ENCODE results near the gene CREB1.

DNA sequence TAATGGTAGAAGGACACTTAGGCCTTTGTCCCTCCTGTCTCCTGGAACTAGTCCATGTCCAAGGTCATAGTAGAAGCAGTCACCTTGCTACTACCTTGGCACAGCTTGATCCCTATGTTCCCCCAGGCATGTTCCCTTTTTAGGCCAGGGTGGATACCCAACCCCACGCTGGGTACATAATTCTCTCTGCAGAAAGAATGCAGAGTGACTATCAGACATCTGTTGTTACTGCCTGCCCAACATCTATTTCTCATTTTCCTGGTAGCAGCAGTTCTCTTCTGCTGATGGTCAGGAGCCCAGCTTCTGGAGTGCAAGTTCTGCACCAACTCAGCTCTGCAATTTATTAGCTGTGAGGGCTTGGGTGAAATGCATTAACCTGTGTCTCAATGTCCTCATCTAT lies 99.8 kb downstream of the CREB1 start:
- TF ChIP-seq BACH1 (IDR thresholded peaks at IDR 0.05; ENCODE audit: borderline replicate concordance) = no peak
- TF ChIP-seq, protein P1, sequence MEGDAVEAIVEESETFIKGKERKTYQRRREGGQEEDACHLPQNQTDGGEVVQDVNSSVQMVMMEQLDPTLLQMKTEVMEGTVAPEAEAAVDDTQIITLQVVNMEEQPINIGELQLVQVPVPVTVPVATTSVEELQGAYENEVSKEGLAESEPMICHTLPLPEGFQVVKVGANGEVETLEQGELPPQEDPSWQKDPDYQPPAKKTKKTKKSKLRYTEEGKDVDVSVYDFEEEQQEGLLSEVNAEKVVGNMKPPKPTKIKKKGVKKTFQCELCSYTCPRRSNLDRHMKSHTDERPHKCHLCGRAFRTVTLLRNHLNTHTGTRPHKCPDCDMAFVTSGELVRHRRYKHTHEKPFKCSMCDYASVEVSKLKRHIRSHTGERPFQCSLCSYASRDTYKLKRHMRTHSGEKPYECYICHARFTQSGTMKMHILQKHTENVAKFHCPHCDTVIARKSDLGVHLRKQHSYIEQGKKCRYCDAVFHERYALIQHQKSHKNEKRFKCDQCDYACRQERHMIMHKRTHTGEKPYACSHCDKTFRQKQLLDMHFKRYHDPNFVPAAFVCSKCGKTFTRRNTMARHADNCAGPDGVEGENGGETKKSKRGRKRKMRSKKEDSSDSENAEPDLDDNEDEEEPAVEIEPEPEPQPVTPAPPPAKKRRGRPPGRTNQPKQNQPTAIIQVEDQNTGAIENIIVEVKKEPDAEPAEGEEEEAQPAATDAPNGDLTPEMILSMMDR (IDR thresholded peaks at IDR 0.05 in 2 of 3, conservative IDR thresholded peaks at IDR 0.05 in 1 of 3; ENCODE audit: control insufficient read depth in 2 of 3, extremely low read depth in 1 of 3, insufficient read depth in 1 of 3, low read depth in 3 of 3, low read length in 3 of 3) = no peak
- no peak for TF ChIP-seq HDAC2 (IDR thresholded peaks at IDR 0.05)
- no peak for TF ChIP-seq EP300 (IDR thresholded peaks at IDR 0.05; ENCODE audit: borderline replicate concordance in 1 of 2, control insufficient read depth in 1 of 2, low read depth in 2 of 2, low read length in 2 of 2)
- no peak for TF ChIP-seq EED (IDR thresholded peaks at IDR 0.05; ENCODE audit: low read depth)
- TF ChIP-seq STAT3 (IDR thresholded peaks at IDR 0.05; ENCODE audit: low read depth, low read length) = no peak
- TF ChIP-seq POLR2AphosphoS5 (IDR thresholded peaks at IDR 0.05; ENCODE audit: low read length) = no peak
- no peak for TF ChIP-seq ZBTB33 (IDR thresholded peaks at IDR 0.05)
- TF ChIP-seq EZH2 (IDR thresholded peaks at IDR 0.05; ENCODE audit: borderline replicate concordance, control insufficient read depth, low read depth, low read length) = no peak
- no peak for TF ChIP-seq ATF3 (IDR thresholded peaks at IDR 0.05; ENCODE audit: borderline replicate concordance, extremely low read depth, low read depth, low read length)
